Adrenal gland (tissue), 12 donors: ENCODE measurements around the gene FLNC. TPM values are rescaled to one million over a fixed set of nuclear protein-coding genes. Genes with fewer than 3 reads are reported as not detected.

Experiments used
- DNase-seq, 7 donors: peaks; one replicate each; pipeline ENCODE4 v3.0.0-alpha.2; 2019 to 2020
- H3K27ac ChIP-seq, 5 donors: fragments of 200-600 bp; sonication (generic) in 4 of 5; 1 replicate in 3 of 5; 2 replicates in 2 of 5; pipeline versions ENCODE4 v1.5.1 to v1.8.0; 2016 to 2020; ENCODE audit warnings: mild to moderate bottlenecking in 1 of 5
- H3K27me3 ChIP-seq: fragments of 200-600 bp; 2 replicates; pipeline ENCODE4 v1.8.0; 2021
- H3K36me3 ChIP-seq, 2 donors: fragments of 200-600 bp; replicated peaks in 1 of 2; 1 replicate in 1 of 2; 2 replicates in 1 of 2; pipeline versions ENCODE4 v1.5.1 to v1.8.0; 2018 to 2022
- H3K4me1 ChIP-seq, 2 donors: fragments of 200-600 bp; replicated peaks in 1 of 2; 1 replicate in 1 of 2; 2 replicates in 1 of 2; pipeline versions ENCODE4 v1.5.1 to v1.8.0; 2018 to 2021
- H3K4me3 ChIP-seq, 4 donors: fragments of 200-600 bp; sonication (generic) in 3 of 4; one replicate each; pipeline ENCODE4 v1.5.1; 2016 to 2018
- H3K9me3 ChIP-seq, 3 donors: fragments of 200-600 bp; sonication (generic) in 1 of 3; replicated peaks in 1 of 3; 1 replicate in 2 of 3; 2 replicates in 1 of 3; pipeline versions ENCODE4 v1.5.1 to v1.8.0; 2016 to 2021
- CTCF ChIP-seq, 6 experiments: fragments of 450-650 bp in 4 of 6; fragments of 200-600 bp in 2 of 6; sonication (generic) in 1 of 6; IDR thresholded peaks; 1 replicate in 5 of 6; 2 replicates in 1 of 6; pipeline versions ENCODE4 v1.5.1 to v1.8.0; 2016 to 2021; ENCODE audit warnings: antibody characterized with exemption in 6 of 6, mild to moderate bottlenecking in 2 of 6, moderate library complexity in 1 of 6
- POLR2A ChIP-seq, 2 donors: fragments of 450-650 bp; IDR thresholded peaks; one replicate each; pipeline ENCODE4 v1.6.1; 2017; ENCODE audit warnings: antibody characterized with exemption in 2 of 2, mild to moderate bottlenecking in 2 of 2, moderate library complexity in 1 of 2
- WGBS, 4 donors: extraction: QIAGEN DNeasy Blood & Tissue Kit in 2 of 4; methylation state at CpG; one replicate each; pipeline versions ENCODE4 v1.1.5 to v1.1.7; 2013 to 2017; 5-methylcytosine and 5-hydroxymethylcytosine counted together
- intact Hi-C, 2 donors: fragments of 100-400 bp; cut with DNase I; formaldehyde crosslinking; loops; one replicate each; pipeline versions ENCODE4 v1.14.1 to v1.15.0; 2022 to 2023
- polyA plus RNA-seq, 3 donors: library from polyadenylated mRNA; stranded (reverse); fragments of 200-250 nt in 2 of 3; fragments of 350-450 nt in 1 of 3; fragmentation: Illumina TruSeq in 1 of 3; extraction: RNeasy Lipid Tissue Mini Kit (QIAGEN cat#74804) in 1 of 3; gene quantifications; one replicate each; pipeline ENCODE4 v1.2.3, GENCODE V29; 2013 to 2014
- total RNA-seq, 9 donors: library from RNA; depleted of rRNA in 4 of 9; stranded (reverse); fragments of >200 nt in 4 of 9; fragments of 120-200 nt in 1 of 9; fragmentation: NEBNext Ultra II Directional in 1 of 9; extraction: Animal tissue kit (Norgen Biotek cat#: 25700) in 1 of 9; gene quantifications; one replicate each; pipeline versions ENCODE4 v1.1.0 to v1.2.4, GENCODE V29; 2013 to 2023
- donor health status: healthy with polysubstance abuse.
- donor health status: Bipolar disorder and iron deficiency.
- donor health status: DM: yes; HTN: yes; CAD: no.
- donor health status: DM: no; HTN: no; CAD: no.
- donor health status: DM: no; HTN: no; CAD: no.
- donor health status: DM: yes; HTN: yes; CAD: no.

Gene FLNC
- total and polyA plus RNA-seq, 12 donors: 0.66 to 7.3 (median 2.5) TPM

- H3K27ac ChIP-seq: no peak overlapping the region
- H3K9me3 ChIP-seq: no peaks in the 10 kb centered on the region
- no peaks in the 10 kb centered on the region for H3K27me3 ChIP-seq
- no peak overlapping the region for H3K4me3 ChIP-seq
- intact Hi-C loops: no loop called here
- WGBS, 4 donors: 86 to 90% (median 88%) methylated on average over 11 to 19 of the region's 19 CpGs
- no peaks in the 10 kb centered on the region for H3K36me3 ChIP-seq
- TF ChIP-seq CTCF (IDR thresholded peaks at IDR 0.05) (no peak), POLR2A (IDR thresholded peaks at IDR 0.05) (no peak)
- no peaks in the 10 kb centered on the region for H3K4me1 ChIP-seq
- no peak for DNase-seq
These were observed 15.8 kb downstream of the FLNC start for GRCh38 chr7:128845987-128846386.

DNA sequence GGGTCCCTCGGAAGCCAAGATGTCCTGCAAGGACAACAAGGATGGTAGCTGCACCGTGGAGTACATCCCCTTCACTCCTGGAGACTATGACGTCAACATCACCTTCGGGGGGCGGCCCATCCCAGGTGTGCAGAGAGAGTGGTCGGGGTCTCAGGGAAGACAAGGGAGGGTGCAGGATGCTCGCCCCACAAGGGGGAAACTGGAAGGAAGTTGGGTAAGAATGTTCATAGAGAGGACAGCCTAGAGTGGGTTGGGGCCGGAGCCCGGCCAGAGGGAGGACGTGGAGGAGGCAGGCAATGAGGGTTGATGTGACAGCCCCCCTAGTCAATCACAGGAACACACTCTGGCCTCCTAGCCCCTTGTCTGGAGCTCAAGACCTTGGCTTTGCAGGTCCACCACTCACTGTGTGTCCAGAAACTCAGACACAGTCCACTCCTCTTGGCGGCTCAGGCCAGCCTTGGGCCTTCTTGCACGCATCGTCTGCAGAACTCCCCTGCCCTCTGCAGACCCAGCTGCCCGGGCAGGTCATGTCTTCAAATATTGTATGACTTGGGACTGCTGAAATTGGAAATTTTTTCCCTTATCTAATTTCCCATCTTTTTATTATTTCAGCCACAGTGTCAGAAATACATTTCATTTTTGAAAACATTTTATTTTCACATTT is 16.7 kb downstream of the FLNC start:
- H3K36me3 ChIP-seq: no peaks in the 10 kb centered on the region
- intact Hi-C loops: no loop called here
- TF ChIP-seq CTCF (IDR thresholded peaks at IDR 0.05): no peak
- TF ChIP-seq POLR2A (IDR thresholded peaks at IDR 0.05): no peak

DNA sequence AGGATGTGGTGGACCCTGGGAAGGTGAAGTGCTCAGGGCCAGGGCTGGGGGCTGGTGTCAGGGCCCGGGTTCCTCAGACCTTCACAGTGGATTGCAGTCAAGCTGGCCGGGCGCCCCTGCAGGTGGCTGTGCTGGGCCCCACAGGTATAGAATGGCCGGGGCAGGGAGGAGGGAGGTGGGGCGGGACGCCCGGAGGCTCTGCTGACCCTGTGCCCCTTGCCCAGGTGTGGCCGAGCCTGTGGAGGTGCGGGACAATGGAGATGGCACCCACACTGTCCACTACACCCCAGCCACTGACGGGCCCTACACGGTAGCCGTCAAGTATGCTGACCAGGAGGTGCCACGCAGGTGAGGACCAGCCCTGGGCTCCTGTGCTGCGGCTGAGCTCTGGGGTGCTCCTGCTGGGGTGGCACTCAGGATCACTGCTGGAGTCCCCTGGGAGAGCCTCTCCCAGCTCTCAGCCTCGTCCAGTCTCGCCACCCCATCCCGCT is 17.6 kb downstream of the FLNC start:
- no peak for DNase-seq
- no peak overlapping the region for H3K27ac ChIP-seq
- H3K4me3 ChIP-seq: no peak overlapping the region
- no peaks in the 10 kb centered on the region for H3K4me1 ChIP-seq
- H3K36me3 ChIP-seq: no peaks in the 10 kb centered on the region
- H3K9me3 ChIP-seq: no peaks in the 10 kb centered on the region
- H3K27me3 ChIP-seq: no peaks in the 10 kb centered on the region
- intact Hi-C loops: no loop called here
- TF ChIP-seq POLR2A (IDR thresholded peaks at IDR 0.05) (no peak), CTCF (IDR thresholded peaks at IDR 0.05) (no peak)
- 92 to 100% (median 94%) methylated on average over 6 to 17 of the region's 17 CpGs for WGBS, 4 donors

More for the DNA sequence above, 16.7 kb downstream of the FLNC start:
- no peak overlapping the region for H3K27ac ChIP-seq
- H3K4me3 ChIP-seq: no peak overlapping the region
- DNase-seq: no peak
- no peaks in the 10 kb centered on the region for H3K27me3 ChIP-seq
- H3K4me1 ChIP-seq: no peaks in the 10 kb centered on the region
- WGBS, 4 donors: 85 to 93% (median 91%) methylated on average over 14 of the region's 14 CpGs
- no peaks in the 10 kb centered on the region for H3K9me3 ChIP-seq

DNA sequence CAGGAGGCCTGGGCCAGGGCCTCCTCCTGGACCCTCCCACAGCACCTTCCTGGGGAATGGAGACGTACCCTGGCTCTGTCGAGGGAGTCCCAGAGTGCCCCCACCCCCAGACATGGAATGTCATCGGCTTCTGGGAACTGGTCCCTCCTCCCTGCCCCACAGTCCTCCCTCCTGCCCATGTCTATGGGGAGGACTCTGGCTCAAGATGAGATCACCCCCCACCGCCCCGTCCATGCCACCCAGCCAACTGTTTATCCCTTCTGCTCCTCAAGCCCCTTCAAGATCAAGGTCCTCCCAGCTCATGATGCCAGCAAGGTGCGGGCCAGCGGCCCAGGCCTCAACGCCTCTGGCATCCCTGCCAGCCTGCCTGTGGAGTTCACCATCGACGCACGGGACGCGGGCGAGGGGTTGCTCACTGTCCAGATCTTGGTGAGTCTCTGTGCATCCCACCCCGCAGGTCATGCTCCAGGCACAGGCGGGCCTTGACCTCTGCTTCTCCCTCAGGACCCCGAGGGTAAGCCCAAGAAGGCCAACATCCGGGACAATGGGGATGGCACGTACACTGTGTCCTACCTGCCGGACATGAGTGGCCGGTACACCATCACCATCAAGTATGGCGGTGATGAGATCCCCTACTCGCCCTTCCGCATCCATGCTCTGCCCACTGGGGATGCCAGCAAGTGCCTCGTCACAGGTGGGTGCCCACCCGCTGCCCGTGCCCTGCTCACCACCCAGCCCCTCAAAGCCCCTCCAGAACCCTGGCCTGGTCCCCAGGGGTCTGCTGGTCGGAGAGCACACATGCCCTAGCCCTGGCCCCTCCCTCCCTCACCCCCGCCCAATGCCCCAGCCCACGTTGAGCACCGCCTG is 18.3 kb downstream of the FLNC start:
- Histone ChIP-seq H3K27me3 (no peaks in the 10 kb centered on the region), H3K36me3 (no peaks in the 10 kb centered on the region), H3K27ac (no peak overlapping the region), H3K9me3 (no peaks in the 10 kb centered on the region), H3K4me1 (no peaks in the 10 kb centered on the region), H3K4me3 (no peak overlapping the region)
- intact Hi-C loops: no loop called here
- no peak for TF ChIP-seq POLR2A (IDR thresholded peaks at IDR 0.05)
- TF ChIP-seq CTCF (IDR thresholded peaks at IDR 0.05): no peak
- DNase-seq: no peak
- WGBS, 4 donors: 89 to 96% (median 93%) methylated on average over 19 to 31 of the region's 31 CpGs
